Panc1 (cell line): ENCODE results near the gene CNPY2.

Source experiments
- POLR2AphosphoS5 ChIP-seq: IDR thresholded peaks from 2 replicates; pipeline ENCODE4 v1.6.1; 2012; ENCODE audit warnings: mild to moderate bottlenecking, low read depth, low read length, moderate library complexity
- SIN3A ChIP-seq: IDR thresholded peaks from 2 replicates; pipeline ENCODE4 v1.6.1; 2012; ENCODE audit warnings: low read depth, mild to moderate bottlenecking, low read length, moderate library complexity, borderline replicate concordance; ENCODE audit not compliant: insufficient read depth
- TF ChIP-seq, protein P1 (sequence below): fragments of 450-650 bp; IDR thresholded peaks from 2 replicates; pipeline ENCODE4 v1.5.1; 2017; ENCODE audit warnings: mild to moderate bottlenecking

DNA sequence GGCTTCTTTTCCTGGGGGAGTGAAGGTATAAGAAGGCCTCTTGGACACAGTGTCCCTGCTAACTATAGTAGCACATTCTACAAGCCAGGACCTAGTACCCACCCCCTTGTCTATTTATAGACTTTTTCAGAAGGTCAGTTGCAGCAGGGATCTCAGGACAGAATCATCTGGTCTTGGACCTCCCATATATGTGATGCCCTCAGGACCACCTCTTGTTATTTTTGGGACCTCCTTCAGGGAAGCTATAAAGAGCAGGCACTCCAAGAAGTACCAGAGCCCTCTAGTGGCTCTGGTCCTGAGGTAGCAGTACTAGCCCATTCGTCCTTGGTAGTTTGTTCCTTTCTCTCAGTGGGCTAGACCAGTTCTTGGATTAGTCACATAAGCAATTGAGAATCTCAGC lies 44.8 kb downstream of the CNPY2 start:
- TF ChIP-seq, protein P1, sequence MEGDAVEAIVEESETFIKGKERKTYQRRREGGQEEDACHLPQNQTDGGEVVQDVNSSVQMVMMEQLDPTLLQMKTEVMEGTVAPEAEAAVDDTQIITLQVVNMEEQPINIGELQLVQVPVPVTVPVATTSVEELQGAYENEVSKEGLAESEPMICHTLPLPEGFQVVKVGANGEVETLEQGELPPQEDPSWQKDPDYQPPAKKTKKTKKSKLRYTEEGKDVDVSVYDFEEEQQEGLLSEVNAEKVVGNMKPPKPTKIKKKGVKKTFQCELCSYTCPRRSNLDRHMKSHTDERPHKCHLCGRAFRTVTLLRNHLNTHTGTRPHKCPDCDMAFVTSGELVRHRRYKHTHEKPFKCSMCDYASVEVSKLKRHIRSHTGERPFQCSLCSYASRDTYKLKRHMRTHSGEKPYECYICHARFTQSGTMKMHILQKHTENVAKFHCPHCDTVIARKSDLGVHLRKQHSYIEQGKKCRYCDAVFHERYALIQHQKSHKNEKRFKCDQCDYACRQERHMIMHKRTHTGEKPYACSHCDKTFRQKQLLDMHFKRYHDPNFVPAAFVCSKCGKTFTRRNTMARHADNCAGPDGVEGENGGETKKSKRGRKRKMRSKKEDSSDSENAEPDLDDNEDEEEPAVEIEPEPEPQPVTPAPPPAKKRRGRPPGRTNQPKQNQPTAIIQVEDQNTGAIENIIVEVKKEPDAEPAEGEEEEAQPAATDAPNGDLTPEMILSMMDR = peak; percentile 76
- TF ChIP-seq SIN3A (no peak), POLR2AphosphoS5 (no peak)
